ENCODE results near the gene ENHO.

The ENHO gene

GRCh38 chr9:34519321-34520020, 3.3 kb downstream of the ENHO start:
- no peaks in the 10 kb centered on the region for H3K9me2 ChIP-seq (replicated peaks; ENCODE audit: control insufficient read depth, low read length)
- no peaks in the 10 kb centered on the region for H3K36me3 ChIP-seq (ENCODE audit: control insufficient read depth, low read length)
- H3K4me2 ChIP-seq (ENCODE audit: low read length): no peak overlapping the region
- H3K4me1 ChIP-seq (ENCODE audit: control insufficient read depth, low read length): peaks cover 20% of the 10 kb centered on the region
- no peaks in the 10 kb centered on the region for H3K9me3 ChIP-seq (ENCODE audit: control insufficient read depth, insufficient read depth, low read length)
- peaks cover 34% of the 10 kb centered on the region for H3K27me3 ChIP-seq (ENCODE audit: control insufficient read depth, low read length)
- no peaks in the 10 kb centered on the region for H3F3A ChIP-seq (ENCODE audit: control insufficient read depth, insufficient read depth)
- H4K20me1 ChIP-seq (ENCODE audit: control insufficient read depth, insufficient read depth, low read depth, low read length): no peaks in the 10 kb centered on the region
- no peak overlapping the region for H3K27ac ChIP-seq (ENCODE audit: low read depth, low read length)
- TF ChIP-seq CTCF (IDR thresholded peaks at IDR 0.05; ENCODE audit: low read depth, low read length, poor library complexity, severe bottlenecking): peak; percentile 29
- no peak for TF ChIP-seq EZH2phosphoT487 (IDR thresholded peaks at IDR 0.05; ENCODE audit: borderline replicate concordance, low read length)
- no peaks in the 10 kb centered on the region for H3K79me2 ChIP-seq (ENCODE audit: control insufficient read depth, low read length)
- H3K4me3 ChIP-seq (ENCODE audit: low read length): no peak overlapping the region

DNA sequence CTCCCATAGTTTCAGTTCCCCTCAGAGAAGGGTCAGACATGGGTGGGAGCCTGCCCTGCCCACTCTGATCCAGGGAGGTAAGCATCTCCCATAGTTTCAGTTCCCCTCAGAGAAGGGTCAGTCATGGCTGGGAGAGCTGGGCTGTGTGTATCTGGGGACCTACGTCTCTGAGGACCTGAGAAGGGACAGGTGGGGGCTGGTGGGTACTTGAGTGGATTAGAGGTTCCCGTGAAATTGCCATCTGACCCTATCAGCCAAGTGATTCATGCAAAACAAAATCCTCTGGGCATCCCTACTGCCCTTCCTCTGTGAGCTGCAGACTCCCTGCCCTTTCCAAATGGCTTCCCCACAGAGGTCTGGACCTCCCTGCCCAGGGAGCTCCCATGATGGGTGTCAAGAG, 3.9 kb downstream of the ENHO start:
- H4K20me1 ChIP-seq (ENCODE audit: control insufficient read depth, insufficient read depth, low read depth, low read length): no peaks in the 10 kb centered on the region
- no peaks in the 10 kb centered on the region for H3F3A ChIP-seq (ENCODE audit: control insufficient read depth, insufficient read depth)
- no peak for TF ChIP-seq CTCF (IDR thresholded peaks at IDR 0.05; ENCODE audit: low read depth, low read length, poor library complexity, severe bottlenecking)
- TF ChIP-seq EZH2phosphoT487 (IDR thresholded peaks at IDR 0.05; ENCODE audit: borderline replicate concordance, low read length): no peak
- peaks cover 21% of the 10 kb centered on the region for H3K4me1 ChIP-seq (ENCODE audit: control insufficient read depth, low read length)
- H3K79me2 ChIP-seq (ENCODE audit: control insufficient read depth, low read length): no peaks in the 10 kb centered on the region
- no peaks in the 10 kb centered on the region for H3K9me2 ChIP-seq (replicated peaks; ENCODE audit: control insufficient read depth, low read length)
- H3K27ac ChIP-seq (ENCODE audit: low read depth, low read length): no peak overlapping the region
- H3K4me2 ChIP-seq (ENCODE audit: low read length): no peak overlapping the region
- no peak overlapping the region for H3K4me3 ChIP-seq (ENCODE audit: low read length)
- H3K27me3 ChIP-seq (ENCODE audit: control insufficient read depth, low read length): peaks cover 28% of the 10 kb centered on the region
- H3K9me3 ChIP-seq (ENCODE audit: control insufficient read depth, insufficient read depth, low read length): no peaks in the 10 kb centered on the region
- H3K36me3 ChIP-seq (ENCODE audit: control insufficient read depth, low read length): no peaks in the 10 kb centered on the region

DNA sequence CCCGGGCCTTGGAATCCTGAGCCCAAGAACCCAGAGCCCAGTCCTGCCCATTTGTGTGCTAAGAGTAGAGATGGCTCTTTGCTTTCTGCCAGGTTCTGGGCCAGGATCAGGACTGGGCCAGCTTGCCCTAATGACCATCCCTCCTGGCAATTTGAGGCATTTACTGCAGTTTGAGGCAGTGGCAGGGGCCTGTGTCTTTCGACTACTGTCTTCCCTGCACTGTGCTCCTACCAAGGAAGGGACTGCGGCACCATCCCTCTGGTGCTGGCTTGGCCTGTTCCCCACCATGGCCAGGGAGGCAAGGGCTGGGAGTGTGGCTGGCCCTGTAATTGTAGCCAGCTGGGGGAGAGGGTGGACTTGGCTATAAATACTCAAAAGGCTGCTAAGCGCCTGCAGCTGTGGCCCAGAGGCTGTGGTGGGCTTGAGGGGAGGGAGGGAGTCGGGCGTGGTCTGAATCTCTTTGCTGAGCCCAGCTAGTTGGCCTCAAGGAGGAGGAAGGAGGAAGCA, 4.6 kb downstream of the ENHO start:
- H3K4me2 ChIP-seq (ENCODE audit: low read length): no peak overlapping the region
- no peaks in the 10 kb centered on the region for H3F3A ChIP-seq (ENCODE audit: control insufficient read depth, insufficient read depth)
- peaks cover 22% of the 10 kb centered on the region for H3K27me3 ChIP-seq (ENCODE audit: control insufficient read depth, low read length)
- peaks cover 23% of the 10 kb centered on the region for H3K4me1 ChIP-seq (ENCODE audit: control insufficient read depth, low read length)
- H3K9me2 ChIP-seq (replicated peaks; ENCODE audit: control insufficient read depth, low read length): no peaks in the 10 kb centered on the region
- H3K36me3 ChIP-seq (ENCODE audit: control insufficient read depth, low read length): no peaks in the 10 kb centered on the region
- H3K79me2 ChIP-seq (ENCODE audit: control insufficient read depth, low read length): no peaks in the 10 kb centered on the region
- no peak for TF ChIP-seq CTCF (IDR thresholded peaks at IDR 0.05; ENCODE audit: low read depth, low read length, poor library complexity, severe bottlenecking)
- no peak for TF ChIP-seq EZH2phosphoT487 (IDR thresholded peaks at IDR 0.05; ENCODE audit: borderline replicate concordance, low read length)
- no peak overlapping the region for H3K4me3 ChIP-seq (ENCODE audit: low read length)
- H3K27ac ChIP-seq (ENCODE audit: low read depth, low read length): no peak overlapping the region
- H3K9me3 ChIP-seq (ENCODE audit: control insufficient read depth, insufficient read depth, low read length): no peaks in the 10 kb centered on the region
- H4K20me1 ChIP-seq (ENCODE audit: control insufficient read depth, insufficient read depth, low read depth, low read length): no peaks in the 10 kb centered on the region

Measured in DOHH2 (cell line).